HepG2 (cell line): ENCODE data around the gene ATP13A3. TPM values are rescaled to one million over a fixed set of nuclear protein-coding genes. Genes with fewer than 3 reads are reported as not detected.
"Not testable (repeated sequence)": the region's sequence is repeated elsewhere in the genome, so short reads cannot be mapped to it uniquely, and the experiment has no call there.

ENCODE experiments used
- AHDC1 ChIP-seq: sonication (generic); formaldehyde crosslinking; IDR thresholded peaks from 2 replicates; pipeline ENCODE4 v1.5.1; 2020; ENCODE audit warnings: mild to moderate bottlenecking, missing genetic modification reagents, borderline replicate concordance
- HDAC1 ChIP-seq: sonication (generic); formaldehyde crosslinking; IDR thresholded peaks from 2 replicates; pipeline ENCODE4 v1.5.1; 2020; ENCODE audit warnings: mild to moderate bottlenecking, missing genetic modification reagents
- PAXIP1 ChIP-seq: sonication (generic); formaldehyde crosslinking; conservative IDR thresholded peaks from 2 replicates; pipeline ENCODE4 v1.4.0; 2020; ENCODE audit warnings: mild to moderate bottlenecking, missing genetic modification reagents, moderate library complexity
- SOX5 ChIP-seq: IDR thresholded peaks from 2 replicates; pipeline ENCODE4 v1.6.1; 2016; ENCODE audit warnings: borderline replicate concordance
- SOX6 ChIP-seq, 2 experiments: fragments of 450-650 bp in 1 of 2; sonication (generic) in 1 of 2; formaldehyde crosslinking in 1 of 2; IDR thresholded peaks; 2 replicates each; pipeline versions ENCODE4 v1.4.0 to v1.6.1; 2017 to 2020; ENCODE audit warnings: antibody characterized with exemption in 1 of 2, mild to moderate bottlenecking in 1 of 2, missing genetic modification reagents in 1 of 2
- ZNF747 ChIP-seq: sonication (generic); formaldehyde crosslinking; IDR thresholded peaks from 2 replicates; pipeline ENCODE4 v1.8.1; 2023; ENCODE audit warnings: missing genetic modification reagents, mild to moderate bottlenecking, borderline replicate concordance
- polyA plus RNA-seq, 8 experiments: library from polyadenylated mRNA; depleted of rRNA in 3 of 8; stranded (reverse) in 7 of 8; unstranded in 1 of 8; fragments of >200 nt; fragmentation: Illumina TruSeq in 4 of 8; extraction: Trizol in 4 of 8; gene quantifications; 2 replicates each; pipeline versions ENCODE4 v1.2.1 to v1.2.3, GENCODE V29; 2011 to 2016; ENCODE audit warnings: low read depth in 4 of 8, missing spikeins in 1 of 8, mixed read lengths in 1 of 8; ENCODE audit not compliant: insufficient read depth in 1 of 8
- total RNA-seq, 5 experiments: library from RNA; depleted of rRNA; stranded (reverse); fragments of >200 nt; fragmentation: Illumina TruSeq; extraction: Trizol; gene quantifications; 2 replicates each; pipeline ENCODE4 v1.2.3, GENCODE V29; 2016; ENCODE audit warnings: low read depth in 1 of 5

ATP13A3 gene
- total and polyA plus RNA-seq, 2 of the 13 experiments (the other 11 are each of a cell fraction or from before 2014, with no cell fraction given): 44.9 to 80.8 TPM

- TF ChIP-seq PAXIP1 (peak; percentile 36; the same call in 1 of the 2 replicates), ZNF747 (0 out of 2 replicates have a peak, but pooled peaks have one; percentile 13), SOX5 (CRISPR knock-in tag) (peak; percentile 19; the same call in 1 of the 2 replicates), HDAC1 (CRISPR knock-in tag) (peak; percentile 46; the same call in 1 of the 2 replicates), AHDC1 (0 out of 2 replicates have a peak, but pooled peaks have one; percentile 27), SOX6 (CRISPR knock-in tag; IDR thresholded peaks at IDR 0.05) (0 out of 2 replicates have a peak, but pooled peaks have one; percentile 43)
- TF ChIP-seq SOX6 (IDR thresholded peaks at IDR 0.05): not testable (repeated sequence)
Observed at GRCh38 chr3:194520682-194521162, 33.9 kb upstream of the ATP13A3 start (continued).
